ENCODE measurements around the gene FBXL17.

Gene FBXL17

GRCh38 chr5:107871023-107871422 lies 510.9 kb downstream of the FBXL17 start:
- H3K36me3 ChIP-seq (ENCODE audit: control insufficient read depth in 1 of 2, insufficient read depth in 2 of 2, low read length in 2 of 2): no peaks in the 10 kb centered on the region
- no peak overlapping the region for H3K4me3 ChIP-seq (ENCODE audit: low read depth in 1 of 2, low read length in 2 of 2)
- H3K9me3 ChIP-seq (ENCODE audit: control insufficient read depth in 1 of 2, low read length in 2 of 2): no peaks in the 10 kb centered on the region
- H3K4me1 ChIP-seq (ENCODE audit: control insufficient read depth in 1 of 2, insufficient read depth in 2 of 2, low read length in 2 of 2): peaks cover 0 to 5% of the 10 kb centered on the region in 2 donors
- H3K27me3 ChIP-seq (ENCODE audit: low read depth, low read length): no peaks in the 10 kb centered on the region
- no peak overlapping the region for H3K27ac ChIP-seq (ENCODE audit: low read length)

- no peak overlapping the region for H3K4me3 ChIP-seq (ENCODE audit: low read depth in 1 of 2, low read length in 2 of 2)
- H3K9me3 ChIP-seq (ENCODE audit: control insufficient read depth in 1 of 2, low read length in 2 of 2): no peaks in the 10 kb centered on the region
- H3K27me3 ChIP-seq (ENCODE audit: low read depth, low read length): no peaks in the 10 kb centered on the region
- peaks cover 0 to 5% of the 10 kb centered on the region in 2 donors for H3K4me1 ChIP-seq (ENCODE audit: control insufficient read depth in 1 of 2, insufficient read depth in 2 of 2, low read length in 2 of 2)
- no peaks in the 10 kb centered on the region for H3K36me3 ChIP-seq (ENCODE audit: control insufficient read depth in 1 of 2, insufficient read depth in 2 of 2, low read length in 2 of 2)
- H3K27ac ChIP-seq (ENCODE audit: low read length): no peak overlapping the region
These were observed 512.3 kb downstream of the FBXL17 start for GRCh38 chr5:107869438-107870115.

- H3K27ac ChIP-seq (ENCODE audit: low read length): no peak overlapping the region
- H3K9me3 ChIP-seq (ENCODE audit: control insufficient read depth in 1 of 2, low read length in 2 of 2): no peaks in the 10 kb centered on the region
- peaks cover 0 to 3% of the 10 kb centered on the region in 2 donors for H3K4me1 ChIP-seq (ENCODE audit: control insufficient read depth in 1 of 2, insufficient read depth in 2 of 2, low read length in 2 of 2)
- H3K4me3 ChIP-seq (ENCODE audit: low read depth in 1 of 2, low read length in 2 of 2): no peak overlapping the region
- no peaks in the 10 kb centered on the region for H3K36me3 ChIP-seq (ENCODE audit: control insufficient read depth in 1 of 2, insufficient read depth in 2 of 2, low read length in 2 of 2)
- H3K27me3 ChIP-seq (ENCODE audit: low read depth, low read length): no peaks in the 10 kb centered on the region
These were observed 513.1 kb downstream of the FBXL17 start for GRCh38 chr5:107868650-107869409.

DNA sequence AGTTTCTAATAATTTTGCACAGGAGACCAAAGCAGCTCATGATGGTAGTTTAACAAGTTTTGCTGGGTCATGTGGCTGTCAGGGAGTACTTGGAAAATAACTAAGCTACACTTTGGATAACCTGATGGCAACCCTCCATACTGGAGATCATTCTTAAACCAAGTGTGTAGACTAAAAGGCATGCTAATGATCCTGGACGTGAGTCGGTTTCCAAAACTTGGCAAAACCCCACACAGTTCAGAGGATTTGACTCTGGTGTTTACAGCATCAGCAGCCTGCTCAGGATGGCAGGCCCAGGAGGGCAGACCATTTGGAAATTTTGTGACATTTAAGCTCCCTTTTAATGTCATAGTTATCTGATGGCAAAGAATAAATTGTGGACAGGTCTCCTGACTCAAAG lies 514.6 kb downstream of the FBXL17 start:
- no peaks in the 10 kb centered on the region for H3K36me3 ChIP-seq (ENCODE audit: control insufficient read depth in 1 of 2, insufficient read depth in 2 of 2, low read length in 2 of 2)
- H3K27me3 ChIP-seq (ENCODE audit: low read depth, low read length): no peaks in the 10 kb centered on the region
- no peak overlapping the region for H3K27ac ChIP-seq (ENCODE audit: low read length)
- no peaks in the 10 kb centered on the region for H3K4me1 ChIP-seq (ENCODE audit: control insufficient read depth in 1 of 2, insufficient read depth in 2 of 2, low read length in 2 of 2)
- no peak overlapping the region for H3K4me3 ChIP-seq (ENCODE audit: low read depth in 1 of 2, low read length in 2 of 2)
- H3K9me3 ChIP-seq (ENCODE audit: control insufficient read depth in 1 of 2, low read length in 2 of 2): no peaks in the 10 kb centered on the region

DNA sequence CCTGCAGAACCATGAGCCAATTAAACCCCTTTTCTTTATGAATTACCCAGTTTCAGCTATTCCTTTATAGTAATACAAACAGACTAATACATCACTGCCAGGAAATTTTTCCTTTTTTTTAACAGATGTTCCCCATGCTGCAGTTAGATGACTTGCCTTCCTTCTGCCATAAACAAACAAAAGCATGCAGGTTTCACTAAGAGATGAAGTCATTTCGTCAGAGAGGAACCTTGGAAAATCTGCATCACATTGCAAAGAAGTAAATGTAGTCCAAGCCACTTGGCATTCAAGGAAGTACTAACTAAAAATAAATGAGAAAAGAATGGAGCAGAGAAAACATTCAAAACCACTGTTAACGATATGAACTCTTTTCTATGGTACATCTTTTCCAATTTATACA lies 517.1 kb downstream of the FBXL17 start:
- H3K27ac ChIP-seq (ENCODE audit: low read length): no peak overlapping the region
- no peaks in the 10 kb centered on the region for H3K9me3 ChIP-seq (ENCODE audit: control insufficient read depth in 1 of 2, low read length in 2 of 2)
- H3K36me3 ChIP-seq (ENCODE audit: control insufficient read depth in 1 of 2, insufficient read depth in 2 of 2, low read length in 2 of 2): peaks cover 0 to 3% of the 10 kb centered on the region in 2 donors
- H3K27me3 ChIP-seq (ENCODE audit: low read depth, low read length): no peaks in the 10 kb centered on the region
- no peaks in the 10 kb centered on the region for H3K4me1 ChIP-seq (ENCODE audit: control insufficient read depth in 1 of 2, insufficient read depth in 2 of 2, low read length in 2 of 2)
- H3K4me3 ChIP-seq (ENCODE audit: low read depth in 1 of 2, low read length in 2 of 2): no peak overlapping the region

DNA sequence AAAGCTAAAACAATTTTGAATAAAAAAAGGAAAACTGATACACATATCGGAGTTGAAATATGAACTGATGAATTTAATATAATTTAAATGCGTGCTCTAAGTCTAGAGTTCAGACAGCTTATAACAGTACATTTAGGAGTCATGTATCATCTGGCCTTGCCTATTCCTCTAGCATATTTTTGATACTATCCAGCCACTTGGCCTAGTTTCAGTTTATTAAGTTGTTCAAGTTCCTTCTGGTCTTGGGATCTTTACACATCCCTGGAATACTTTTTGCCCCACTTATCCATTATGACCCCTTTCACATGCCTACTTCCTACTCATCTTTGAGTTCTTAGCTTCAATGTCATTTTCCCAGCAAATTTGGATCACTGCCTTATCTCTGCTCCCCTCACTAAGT lies 518.8 kb downstream of the FBXL17 start:
- peaks cover 0 to 3% of the 10 kb centered on the region in 2 donors for H3K36me3 ChIP-seq (ENCODE audit: control insufficient read depth in 1 of 2, insufficient read depth in 2 of 2, low read length in 2 of 2)
- H3K9me3 ChIP-seq (ENCODE audit: control insufficient read depth in 1 of 2, low read length in 2 of 2): no peaks in the 10 kb centered on the region
- H3K27me3 ChIP-seq (ENCODE audit: low read depth, low read length): no peaks in the 10 kb centered on the region
- no peaks in the 10 kb centered on the region for H3K4me1 ChIP-seq (ENCODE audit: control insufficient read depth in 1 of 2, insufficient read depth in 2 of 2, low read length in 2 of 2)
- no peak overlapping the region for H3K4me3 ChIP-seq (ENCODE audit: low read depth in 1 of 2, low read length in 2 of 2)
- H3K27ac ChIP-seq (ENCODE audit: low read length): no peak overlapping the region

DNA sequence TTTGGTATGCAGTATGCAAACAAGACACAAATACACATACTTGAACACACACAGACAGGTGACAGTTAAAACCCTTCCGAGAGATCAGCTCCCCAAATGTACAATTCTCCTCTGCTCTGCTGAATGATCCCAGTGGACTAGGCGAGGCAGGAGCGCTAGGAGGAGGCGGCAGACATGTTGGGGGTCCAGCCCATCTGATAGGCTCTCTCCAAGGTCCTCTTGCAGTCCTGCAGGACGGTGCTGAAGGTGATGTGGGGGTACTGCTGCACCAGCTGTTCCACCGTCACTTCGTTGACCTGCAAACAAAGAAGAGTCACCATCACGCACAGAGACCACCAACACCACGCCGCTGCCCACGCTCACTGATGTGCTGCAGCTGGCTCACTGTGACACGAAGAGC lies 520.3 kb downstream of the FBXL17 start:
- no peaks in the 10 kb centered on the region for H3K4me1 ChIP-seq (ENCODE audit: control insufficient read depth in 1 of 2, insufficient read depth in 2 of 2, low read length in 2 of 2)
- H3K9me3 ChIP-seq (ENCODE audit: control insufficient read depth in 1 of 2, low read length in 2 of 2): no peaks in the 10 kb centered on the region
- H3K4me3 ChIP-seq (ENCODE audit: low read depth in 1 of 2, low read length in 2 of 2): no peak overlapping the region
- H3K36me3 ChIP-seq (ENCODE audit: control insufficient read depth in 1 of 2, insufficient read depth in 2 of 2, low read length in 2 of 2): peaks cover 0 to 3% of the 10 kb centered on the region in 2 donors
- H3K27ac ChIP-seq (ENCODE audit: low read length): no peak overlapping the region
- no peaks in the 10 kb centered on the region for H3K27me3 ChIP-seq (ENCODE audit: low read depth, low read length)

DNA sequence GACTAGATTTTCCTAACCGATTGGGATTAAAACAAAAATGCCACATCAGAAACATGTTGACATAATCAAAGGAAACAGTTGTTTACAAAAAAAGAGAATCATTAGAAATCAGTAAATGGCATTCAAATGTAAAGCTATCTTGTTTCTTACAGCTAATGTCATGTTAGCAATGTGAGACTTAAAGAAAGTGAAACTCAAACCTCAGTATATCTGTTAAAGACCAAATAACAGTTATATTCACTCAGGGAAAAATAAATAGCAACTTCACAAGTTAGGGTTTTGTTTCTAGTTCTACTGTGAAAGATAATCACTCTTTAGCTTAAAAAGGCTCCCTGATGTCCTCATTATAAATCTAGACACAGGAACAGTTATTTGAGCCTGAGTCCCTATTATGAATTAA lies 521.9 kb downstream of the FBXL17 start:
- no peaks in the 10 kb centered on the region for H3K4me1 ChIP-seq (ENCODE audit: control insufficient read depth in 1 of 2, insufficient read depth in 2 of 2, low read length in 2 of 2)
- no peak overlapping the region for H3K27ac ChIP-seq (ENCODE audit: low read length)
- H3K9me3 ChIP-seq (ENCODE audit: control insufficient read depth in 1 of 2, low read length in 2 of 2): no peaks in the 10 kb centered on the region

GRCh38 chr5:107858788-107859187 lies 523.1 kb downstream of the FBXL17 start:
- H3K27ac ChIP-seq (ENCODE audit: low read length): no peak overlapping the region
- no peaks in the 10 kb centered on the region for H3K4me1 ChIP-seq (ENCODE audit: control insufficient read depth in 1 of 2, insufficient read depth in 2 of 2, low read length in 2 of 2)
- no peaks in the 10 kb centered on the region for H3K9me3 ChIP-seq (ENCODE audit: control insufficient read depth in 1 of 2, low read length in 2 of 2)
- no peak overlapping the region for H3K4me3 ChIP-seq (ENCODE audit: low read depth in 1 of 2, low read length in 2 of 2)
- peaks cover 0 to 3% of the 10 kb centered on the region in 2 donors for H3K36me3 ChIP-seq (ENCODE audit: control insufficient read depth in 1 of 2, insufficient read depth in 2 of 2, low read length in 2 of 2)
- no peaks in the 10 kb centered on the region for H3K27me3 ChIP-seq (ENCODE audit: low read depth, low read length)

More for the DNA sequence above, 521.9 kb downstream of the FBXL17 start:
- H3K27me3 ChIP-seq (ENCODE audit: low read depth, low read length): no peaks in the 10 kb centered on the region
- H3K36me3 ChIP-seq (ENCODE audit: control insufficient read depth in 1 of 2, insufficient read depth in 2 of 2, low read length in 2 of 2): peaks cover 0 to 3% of the 10 kb centered on the region in 2 donors
- H3K4me3 ChIP-seq (ENCODE audit: low read depth in 1 of 2, low read length in 2 of 2): no peak overlapping the region

DNA sequence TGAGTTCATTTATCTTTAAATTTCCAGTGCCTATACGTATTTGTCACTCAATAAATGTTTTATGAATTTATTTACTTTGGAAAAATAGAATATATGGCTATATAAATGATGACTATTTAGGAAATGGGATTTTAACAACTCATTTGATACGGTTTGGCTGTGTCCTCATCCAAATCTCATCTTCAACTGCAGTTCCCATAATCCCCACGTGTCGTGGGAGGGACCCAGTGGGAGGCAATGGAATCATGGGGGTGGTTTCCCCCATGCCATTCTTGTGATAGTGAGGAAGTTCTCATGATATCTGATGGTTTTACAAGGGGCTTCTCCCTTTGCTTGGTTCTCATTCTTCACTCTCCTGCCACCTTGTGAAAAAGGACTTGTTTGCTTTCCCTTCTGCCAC lies 523.6 kb downstream of the FBXL17 start:
- H3K9me3 ChIP-seq (ENCODE audit: control insufficient read depth in 1 of 2, low read length in 2 of 2): no peaks in the 10 kb centered on the region
- no peaks in the 10 kb centered on the region for H3K4me1 ChIP-seq (ENCODE audit: control insufficient read depth in 1 of 2, insufficient read depth in 2 of 2, low read length in 2 of 2)
- H3K4me3 ChIP-seq (ENCODE audit: low read depth in 1 of 2, low read length in 2 of 2): no peak overlapping the region
- H3K27ac ChIP-seq (ENCODE audit: low read length): no peak overlapping the region
- H3K36me3 ChIP-seq (ENCODE audit: control insufficient read depth in 1 of 2, insufficient read depth in 2 of 2, low read length in 2 of 2): peaks cover 0 to 3% of the 10 kb centered on the region in 2 donors
- no peaks in the 10 kb centered on the region for H3K27me3 ChIP-seq (ENCODE audit: low read depth, low read length)

- no peaks in the 10 kb centered on the region for H3K4me1 ChIP-seq (ENCODE audit: control insufficient read depth in 1 of 2, insufficient read depth in 2 of 2, low read length in 2 of 2)
- no peak overlapping the region for H3K27ac ChIP-seq (ENCODE audit: low read length)
- H3K27me3 ChIP-seq (ENCODE audit: low read depth, low read length): no peaks in the 10 kb centered on the region
- no peak overlapping the region for H3K4me3 ChIP-seq (ENCODE audit: low read depth in 1 of 2, low read length in 2 of 2)
- H3K9me3 ChIP-seq (ENCODE audit: control insufficient read depth in 1 of 2, low read length in 2 of 2): no peaks in the 10 kb centered on the region
- peaks cover 0 to 3% of the 10 kb centered on the region in 2 donors for H3K36me3 ChIP-seq (ENCODE audit: control insufficient read depth in 1 of 2, insufficient read depth in 2 of 2, low read length in 2 of 2)
These were observed 524.1 kb downstream of the FBXL17 start for GRCh38 chr5:107857785-107858184.

All from muscle layer of duodenum (tissue), 2 donors.